Parathyroid adenoma (tissue), 2 donors: ENCODE data around the gene SLC7A11.
A peak's percentile ranks its signal among the peaks of the same experiment; 100 is the strongest.

Experiments
- H2AFZ ChIP-seq: fragments of 300-600 bp; sonication (generic); one replicate; pipeline ENCODE4 v1.7.0; 2017; ENCODE audit warnings: antibody characterized with exemption, mild to moderate bottlenecking
- H3K27ac ChIP-seq: fragments of 300-600 bp; sonication (generic); one replicate; pipeline ENCODE4 v1.7.0; 2017
- H3K27me3 ChIP-seq: fragments of 300-600 bp; sonication (generic); one replicate; pipeline ENCODE4 v1.7.0; 2017; ENCODE audit warnings: low read length; ENCODE audit not compliant: control insufficient read depth, insufficient read depth
- H3K36me3 ChIP-seq: fragments of 300-600 bp; sonication (generic); one replicate; pipeline ENCODE4 v1.7.0; 2017; ENCODE audit warnings: low read length; ENCODE audit not compliant: control insufficient read depth, insufficient read depth
- H3K4me1 ChIP-seq: fragments of 300-600 bp; sonication (generic); one replicate; pipeline ENCODE4 v1.7.0; 2017; ENCODE audit warnings: control low read depth
- H3K4me2 ChIP-seq: fragments of 300-600 bp; sonication (generic); one replicate; pipeline ENCODE4 v1.7.0; 2017; ENCODE audit warnings: low read length
- H3K4me3 ChIP-seq: fragments of 300-600 bp; sonication (generic); one replicate; pipeline ENCODE4 v1.7.0; 2017; ENCODE audit warnings: low read depth, low read length
- H3K79me2 ChIP-seq: fragments of 300-600 bp; sonication (generic); one replicate; pipeline ENCODE4 v1.7.0; 2017; ENCODE audit warnings: control low read depth
- H3K9ac ChIP-seq: fragments of 300-600 bp; sonication (generic); one replicate; pipeline ENCODE4 v1.7.0; 2017; ENCODE audit warnings: mild to moderate bottlenecking
- H3K9me3 ChIP-seq: fragments of 300-600 bp; sonication (generic); one replicate; pipeline ENCODE4 v1.7.0; 2017; ENCODE audit warnings: low read length; ENCODE audit not compliant: control insufficient read depth
- CTCF ChIP-seq: fragments of 300-600 bp; sonication (generic); IDR thresholded peaks from one replicate; pipeline ENCODE4 v1.7.0; 2017; ENCODE audit warnings: antibody characterized with exemption, mild to moderate bottlenecking
- donor health status: primary hyperparathyroidism.

The SLC7A11 gene

GRCh38 chr4:138248058-138248457, 5.9 kb upstream of the SLC7A11 start:
- Histone ChIP-seq H3K4me2 (no peak overlapping the region), H3K9me3 (no peaks in the 10 kb centered on the region), H3K9ac (no peak overlapping the region), H3K79me2 (no peaks in the 10 kb centered on the region), H2AFZ (no peak overlapping the region), H3K27me3 (no peaks in the 10 kb centered on the region), H3K4me1 (no peaks in the 10 kb centered on the region), H3K36me3 (no peaks in the 10 kb centered on the region), H3K4me3 (no peak overlapping the region), H3K27ac (no peak overlapping the region)
- no peak for TF ChIP-seq CTCF

GRCh38 chr4:138247643-138248042, 5.5 kb upstream of the SLC7A11 start:
- H3K27me3 ChIP-seq: no peaks in the 10 kb centered on the region
- H3K36me3 ChIP-seq: no peaks in the 10 kb centered on the region

GRCh38 chr4:138243369-138243768, 1.2 kb upstream of the SLC7A11 start:
- Histone ChIP-seq H3K4me2 (no peak overlapping the region), H3K36me3 (no peaks in the 10 kb centered on the region), H3K9me3 (no peaks in the 10 kb centered on the region), H2AFZ (no peak overlapping the region), H3K4me1 (no peaks in the 10 kb centered on the region), H3K79me2 (no peaks in the 10 kb centered on the region), H3K27me3 (no peaks in the 10 kb centered on the region), H3K27ac (no peak overlapping the region), H3K9ac (no peak overlapping the region), H3K4me3 (no peak overlapping the region)
- TF ChIP-seq CTCF: no peak

More at GRCh38 chr4:138247643-138248042, 5.5 kb upstream of the SLC7A11 start:
- no peaks in the 10 kb centered on the region for H3K4me1 ChIP-seq
- no peak overlapping the region for H2AFZ ChIP-seq
- no peaks in the 10 kb centered on the region for H3K79me2 ChIP-seq
- no peak overlapping the region for H3K4me3 ChIP-seq
- H3K4me2 ChIP-seq: no peak overlapping the region
- H3K9ac ChIP-seq: no peak overlapping the region
- TF ChIP-seq CTCF: no peak
- H3K27ac ChIP-seq: no peak overlapping the region
- H3K9me3 ChIP-seq: no peaks in the 10 kb centered on the region

- no peaks in the 10 kb centered on the region for H3K9me3 ChIP-seq
- H2AFZ ChIP-seq: peak overlapping the region; percentile 16
- no peak overlapping the region for H3K27ac ChIP-seq
- H3K4me3 ChIP-seq: peak overlapping the region; percentile 49
- no peak for TF ChIP-seq CTCF
- no peak overlapping the region for H3K9ac ChIP-seq
- no peaks in the 10 kb centered on the region for H3K36me3 ChIP-seq
- no peaks in the 10 kb centered on the region for H3K27me3 ChIP-seq
- H3K79me2 ChIP-seq: no peaks in the 10 kb centered on the region
- peak overlapping the region; percentile 58 for H3K4me2 ChIP-seq
- H3K4me1 ChIP-seq: no peaks in the 10 kb centered on the region
These were observed 646 bp upstream of the SLC7A11 start for GRCh38 chr4:138242834-138243156.

GRCh38 chr4:138241281-138242075, 671 bp downstream of the SLC7A11 start:
- Histone ChIP-seq H3K27me3 (no peaks in the 10 kb centered on the region), H3K4me1 (no peaks in the 10 kb centered on the region), H3K36me3 (no peaks in the 10 kb centered on the region), H3K4me3 (peak overlapping the region; percentile 49), H3K4me2 (peak overlapping the region; percentile 58), H3K27ac (no peak overlapping the region), H3K9ac (no peak overlapping the region), H3K9me3 (no peaks in the 10 kb centered on the region), H3K79me2 (no peaks in the 10 kb centered on the region), H2AFZ (no peak overlapping the region)
- no peak for TF ChIP-seq CTCF
